D721Med (cell line): Measurements from ENCODE around the gene TEX52.

Experiments used
- DNase-seq: peaks from one replicate; pipeline ENCODE4 v3.0.0; 2011; ENCODE audit warnings: low spot score; ENCODE audit not compliant: insufficient read length
- FAIRE-seq: peaks from 2 replicates; lab custom pipeline; 2011; peaks lifted over from hg19 to GRCh38; lab: Jason Lieb, UNC
- TF ChIP-seq, protein P1 (sequence below): IDR thresholded peaks from 2 replicates; pipeline ENCODE4 v1.5.1; 2012; ENCODE audit warnings: mild to moderate bottlenecking, control low read depth; ENCODE audit not compliant: insufficient read depth; ENCODE audit errors: missing control alignments

TEX52 gene

DNA sequence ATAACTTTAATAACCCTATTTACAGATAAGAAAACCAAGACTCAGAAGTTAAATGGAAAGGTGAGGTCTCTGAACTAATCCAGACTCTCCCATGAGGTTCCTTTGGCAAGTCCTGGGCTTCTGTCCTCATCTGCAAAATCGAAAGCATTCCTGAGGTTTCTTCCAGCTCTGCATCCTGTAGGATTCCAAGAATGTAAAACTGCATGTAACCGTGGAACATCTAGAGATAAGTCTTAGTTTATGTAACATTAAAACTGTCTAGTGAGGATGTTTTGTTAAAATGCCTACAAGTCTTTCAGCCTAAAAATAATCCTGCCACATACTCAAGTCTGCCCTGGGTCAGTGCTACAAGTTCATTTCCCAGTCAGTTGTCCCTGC, 51.7 kb downstream of the TEX52 start:
- FAIRE-seq (no peak), DNase-seq (no peak)
- TF ChIP-seq, protein P1, sequence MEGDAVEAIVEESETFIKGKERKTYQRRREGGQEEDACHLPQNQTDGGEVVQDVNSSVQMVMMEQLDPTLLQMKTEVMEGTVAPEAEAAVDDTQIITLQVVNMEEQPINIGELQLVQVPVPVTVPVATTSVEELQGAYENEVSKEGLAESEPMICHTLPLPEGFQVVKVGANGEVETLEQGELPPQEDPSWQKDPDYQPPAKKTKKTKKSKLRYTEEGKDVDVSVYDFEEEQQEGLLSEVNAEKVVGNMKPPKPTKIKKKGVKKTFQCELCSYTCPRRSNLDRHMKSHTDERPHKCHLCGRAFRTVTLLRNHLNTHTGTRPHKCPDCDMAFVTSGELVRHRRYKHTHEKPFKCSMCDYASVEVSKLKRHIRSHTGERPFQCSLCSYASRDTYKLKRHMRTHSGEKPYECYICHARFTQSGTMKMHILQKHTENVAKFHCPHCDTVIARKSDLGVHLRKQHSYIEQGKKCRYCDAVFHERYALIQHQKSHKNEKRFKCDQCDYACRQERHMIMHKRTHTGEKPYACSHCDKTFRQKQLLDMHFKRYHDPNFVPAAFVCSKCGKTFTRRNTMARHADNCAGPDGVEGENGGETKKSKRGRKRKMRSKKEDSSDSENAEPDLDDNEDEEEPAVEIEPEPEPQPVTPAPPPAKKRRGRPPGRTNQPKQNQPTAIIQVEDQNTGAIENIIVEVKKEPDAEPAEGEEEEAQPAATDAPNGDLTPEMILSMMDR = no peak

DNA sequence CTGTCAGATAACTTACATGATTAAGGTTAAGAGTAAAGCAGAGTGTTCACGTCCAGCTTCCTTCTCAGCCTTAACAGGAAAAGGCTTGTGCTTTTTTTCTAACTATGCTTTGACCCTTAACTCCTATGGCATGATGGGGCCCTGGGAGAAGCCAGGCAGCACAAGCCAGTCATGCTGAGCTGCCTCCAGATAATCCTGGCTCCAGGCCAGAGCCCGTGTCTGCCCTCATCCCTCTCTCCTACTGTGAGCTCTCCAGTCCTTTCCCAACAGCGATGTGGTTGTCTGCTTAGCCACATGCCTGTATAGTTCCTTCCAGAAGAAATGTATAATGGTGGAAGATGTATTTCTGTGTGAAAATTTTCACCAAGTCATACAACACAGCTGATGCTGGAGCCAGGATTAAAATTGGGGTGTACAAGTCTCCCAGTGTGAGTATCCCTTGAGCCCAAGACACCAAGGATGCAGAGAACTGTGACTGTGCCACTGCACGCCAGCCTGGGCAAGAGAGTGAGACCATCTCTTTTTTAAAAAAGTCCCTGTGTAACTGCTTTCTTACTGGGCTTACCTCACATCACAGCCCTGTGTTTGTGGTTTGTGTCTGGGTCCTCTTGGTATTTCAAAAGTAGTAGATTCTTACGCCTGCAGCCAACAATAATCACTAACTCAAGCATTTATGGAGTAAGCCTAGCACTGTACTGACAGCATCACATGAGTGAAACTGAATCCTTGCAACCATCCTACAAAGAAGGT, 52.3 kb downstream of the TEX52 start:
- FAIRE-seq = no peak
- no peak for DNase-seq
- TF ChIP-seq, protein P1 = no peak

DNA sequence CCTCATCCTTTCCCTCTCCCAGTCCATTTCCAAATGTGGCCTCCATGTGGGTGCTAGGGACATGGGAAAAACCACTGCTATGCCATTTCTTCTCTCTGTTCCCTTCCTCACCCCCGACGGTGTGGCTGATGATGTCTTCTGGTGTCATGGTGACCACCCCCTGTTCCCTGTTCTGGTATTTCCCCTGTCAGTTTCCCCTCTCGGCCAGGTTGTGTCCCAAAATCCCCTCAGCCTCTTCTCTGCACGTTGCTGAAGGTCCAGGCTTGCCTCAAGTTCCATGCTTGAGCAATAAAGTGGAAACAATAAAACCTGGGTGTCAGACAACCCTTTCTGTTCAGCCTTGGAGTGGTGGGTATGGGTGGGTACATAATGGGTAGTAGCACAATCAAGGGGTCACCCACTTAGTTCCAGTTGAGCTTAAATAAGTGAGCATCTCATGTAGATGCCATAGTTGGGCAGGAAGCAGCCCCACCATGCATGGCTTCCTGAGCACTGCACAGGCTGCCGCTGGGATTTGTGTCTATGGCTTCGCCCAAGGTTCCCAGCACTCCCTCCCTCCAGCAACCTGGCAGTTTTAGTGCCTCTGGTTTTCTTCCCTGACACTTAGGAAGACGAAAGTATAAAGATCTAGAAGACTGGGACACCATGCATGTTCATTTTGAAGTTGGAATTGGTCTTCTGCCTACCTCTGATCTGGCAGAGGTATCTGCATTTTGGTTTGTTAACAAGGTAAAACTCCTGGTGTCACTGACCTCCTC, 53.0 kb downstream of the TEX52 start:
- TF ChIP-seq, protein P1 = no peak
- no peak for FAIRE-seq
- DNase-seq = no peak

DNA sequence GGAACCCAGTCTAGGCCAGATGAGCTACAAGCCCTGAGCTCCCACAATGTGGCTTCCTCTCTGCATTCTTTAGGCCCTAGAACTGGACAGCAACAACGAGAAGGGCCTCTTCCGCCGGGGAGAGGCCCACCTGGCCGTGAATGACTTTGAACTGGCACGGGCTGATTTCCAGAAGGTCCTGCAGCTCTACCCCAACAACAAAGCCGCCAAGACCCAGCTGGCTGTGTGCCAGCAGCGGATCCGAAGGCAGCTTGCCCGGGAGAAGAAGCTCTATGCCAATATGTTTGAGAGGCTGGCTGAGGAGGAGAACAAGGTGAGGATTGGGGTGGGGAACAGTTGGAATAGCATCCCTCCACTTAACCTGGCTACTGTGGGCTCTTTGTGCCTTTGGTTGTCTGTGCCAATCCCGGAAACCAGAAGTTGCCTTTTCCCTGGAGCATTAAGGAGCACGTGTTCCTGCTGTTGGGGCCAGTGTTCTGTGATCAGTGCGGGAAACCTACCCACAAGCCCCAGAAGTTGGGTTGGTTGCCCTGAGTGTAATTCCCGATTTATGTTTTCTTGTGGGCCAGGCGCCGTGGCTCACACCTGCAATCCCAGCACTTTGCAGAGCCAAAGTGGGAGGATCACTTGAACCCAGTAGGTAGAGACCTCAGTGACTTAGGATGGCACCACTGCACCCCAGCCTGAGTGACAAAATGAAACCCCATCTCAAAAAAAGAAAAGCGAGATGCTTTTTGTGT, 55.6 kb downstream of the TEX52 start:
- TF ChIP-seq, protein P1 = no peak
- FAIRE-seq (no peak), DNase-seq (no peak)

DNA sequence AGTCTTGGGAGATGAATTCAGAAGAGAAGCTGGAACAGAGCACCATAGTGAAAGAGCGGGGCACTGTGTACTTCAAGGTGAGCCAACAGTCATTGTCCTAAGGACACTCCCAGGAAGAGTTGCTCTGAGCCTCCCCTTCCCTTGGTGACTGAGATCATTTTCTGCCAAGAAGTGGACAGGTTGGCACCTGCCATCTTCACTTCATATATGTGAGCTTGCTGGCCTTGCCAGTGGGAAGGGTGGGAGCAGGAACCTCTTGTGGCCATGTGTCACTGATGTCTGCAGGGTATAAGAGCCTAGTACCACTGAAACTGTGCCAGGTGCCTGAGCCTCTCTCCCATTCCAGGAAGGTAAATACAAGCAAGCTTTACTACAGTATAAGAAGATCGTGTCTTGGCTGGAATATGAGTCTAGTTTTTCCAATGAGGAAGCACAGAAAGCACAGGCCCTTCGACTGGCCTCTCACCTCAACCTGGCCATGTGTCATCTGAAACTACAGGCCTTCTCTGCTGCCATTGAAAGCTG, 56.7 kb downstream of the TEX52 start:
- FAIRE-seq (no peak), DNase-seq (no peak)
- TF ChIP-seq, protein P1 = no peak
